Caco-2 (cell line): Measurements from ENCODE around the gene HOXB6. TPM values are rescaled to one million over a fixed set of nuclear protein-coding genes. Genes with fewer than 3 reads are reported as not detected.

Experiments
- BruUV-seq: library from RNA; stranded (reverse); fragments of 400-500 nt; replicated peaks from 2 replicates; lab custom pipeline; 2021; lab: Mats Ljungman, UMichigan
- CTCF ChIA-PET: fragments of 300-600 bp; sonication (Branson Sonifier 250); formaldehyde crosslinking; loops from one replicate; lab custom pipeline; 2022; ENCODE audit warnings: antibody characterized with exemption; lab: Charles Lee
- POLR2A ChIA-PET: fragments of 300-600 bp; sonication (Branson Sonifier 250); formaldehyde crosslinking; loops from one replicate; lab custom pipeline; 2022; ENCODE audit warnings: antibody characterized with exemption; lab: Charles Lee
- DNase-seq, 2 experiments: peaks; one replicate each; pipeline versions ENCODE4 v3.0.0 to v3.0.0-alpha.2; 2020 to 2022
- H3K27me3 ChIP-seq: replicated peaks from 2 replicates; pipeline ENCODE4 v1.6.0; 2011; ENCODE audit warnings: low read length; ENCODE audit not compliant: control insufficient read depth, insufficient read depth
- H3K36me3 ChIP-seq: 2 replicates; pipeline ENCODE4 v1.5.1; 2011; ENCODE audit warnings: low read length; ENCODE audit not compliant: control insufficient read depth, insufficient read depth
- H3K4me1 ChIP-seq: fragments of 250-450 bp; sonication (Bioruptor Pico); 2 replicates; pipeline ENCODE4 v1.5.1; 2020; ENCODE audit warnings: mild to moderate bottlenecking
- H3K4me3 ChIP-seq: 2 replicates; pipeline ENCODE4 v1.5.1; 2011; ENCODE audit warnings: low read depth, mild to moderate bottlenecking, control low read depth, low read length
- H3K9me3 ChIP-seq: fragments of 250-450 bp; sonication (Bioruptor Pico); 2 replicates; pipeline ENCODE4 v1.5.1; 2020; ENCODE audit warnings: mild to moderate bottlenecking, moderate library complexity
- H3K27ac Mint-ChIP-seq: one replicate; pipeline ENCODE4 v1.8.0; 2022; ENCODE audit warnings: mixed read lengths; ENCODE audit not compliant: unreplicated experiment
- H3K27me3 Mint-ChIP-seq: one replicate; pipeline ENCODE4 v1.8.0; 2022; ENCODE audit warnings: mixed read lengths; ENCODE audit not compliant: insufficient read depth, unreplicated experiment
- H3K36me3 Mint-ChIP-seq: one replicate; pipeline ENCODE4 v1.8.0; 2022; ENCODE audit warnings: mild to moderate bottlenecking, mixed read lengths; ENCODE audit not compliant: insufficient read depth, unreplicated experiment
- H3K4me1 Mint-ChIP-seq: one replicate; pipeline ENCODE4 v1.8.0; 2022; ENCODE audit warnings: low read depth, mixed read lengths; ENCODE audit not compliant: unreplicated experiment
- H3K4me3 Mint-ChIP-seq: one replicate; pipeline ENCODE4 v1.8.0; 2022; ENCODE audit warnings: mild to moderate bottlenecking, moderate library complexity, mixed read lengths; ENCODE audit not compliant: unreplicated experiment
- H3K9me3 Mint-ChIP-seq: one replicate; pipeline ENCODE4 v1.8.0; 2022; ENCODE audit warnings: mixed read lengths; ENCODE audit not compliant: unreplicated experiment
- intact Hi-C: fragments of 100-400 bp; cut with micrococcal nuclease; formaldehyde crosslinking; loops from one replicate; pipeline ENCODE4 v1.10.0; 2022; ENCODE audit not compliant: unreplicated experiment
- total RNA-seq: library from RNA; stranded (reverse); gene quantifications from 2 replicates; pipeline ENCODE4 v1.2.3, GENCODE V29; 2022
- TF ChIP-seq, protein P1 (sequence below), 2 experiments: fragments of 200-600 bp in 1 of 2; IDR thresholded peaks; 1 replicate in 1 of 2; 2 replicates in 1 of 2; pipeline versions ENCODE4 v1.5.1 to v1.8.0; 2011 to 2022; ENCODE audit warnings: antibody characterized with exemption in 1 of 2, control low read depth in 1 of 2, inconsistent platforms in 1 of 2, low read depth in 1 of 2, low read length in 1 of 2, mild to moderate bottlenecking in 1 of 2, moderate library complexity in 1 of 2; ENCODE audit not compliant: insufficient read depth in 1 of 2, severe bottlenecking in 1 of 2, unreplicated experiment in 1 of 2

HOXB6 gene
- total RNA-seq, 1 experiment from 2014 or later: 1.9 TPM

DNA sequence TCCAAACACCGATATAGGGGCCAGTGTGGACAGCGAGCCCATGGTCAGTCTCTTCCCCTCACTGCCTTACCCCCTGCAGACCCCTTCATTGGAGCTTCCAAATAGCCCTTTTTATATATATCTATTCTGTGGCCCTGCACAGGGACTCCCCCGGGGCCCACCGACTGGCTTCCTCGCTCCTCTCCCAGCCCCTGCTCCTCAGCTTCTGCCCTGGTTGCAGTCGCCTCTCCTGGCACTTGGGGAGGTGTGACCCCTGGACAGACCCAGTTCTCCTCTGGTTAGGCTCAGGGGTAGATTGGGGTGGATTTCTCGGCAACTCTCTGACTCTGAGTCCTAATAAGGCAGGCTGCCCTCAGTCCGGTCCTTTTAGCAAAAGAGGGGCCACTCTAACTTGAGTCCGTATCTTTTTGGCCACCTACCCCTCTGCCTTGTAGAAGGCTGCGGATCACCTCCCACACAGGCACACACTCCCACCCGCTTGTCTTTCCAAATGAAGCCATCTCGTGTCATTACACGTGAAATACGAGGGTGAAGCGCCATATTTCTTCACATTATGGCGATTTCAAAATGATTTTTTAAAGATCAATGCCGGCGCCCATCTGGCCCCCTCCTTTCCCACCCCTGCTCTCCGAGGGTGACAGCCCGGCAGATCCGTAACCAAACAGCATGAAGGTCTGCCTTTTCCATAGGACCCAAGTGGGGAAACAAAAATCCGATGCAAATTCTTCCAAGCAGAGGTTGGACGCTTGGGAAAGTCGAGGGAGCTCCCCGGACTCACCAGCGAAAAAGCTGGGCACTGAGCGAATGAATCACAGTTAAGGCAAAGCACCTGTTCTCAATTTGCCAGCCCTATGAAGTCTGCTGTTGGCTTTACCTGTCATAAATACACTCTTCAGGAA, 23.1 kb upstream of the HOXB6 start:
- H3K4me1 Mint-ChIP-seq: peaks cover 15% of the 10 kb centered on the region
- Histone ChIP-seq H3K36me3 (no peaks in the 10 kb centered on the region), H3K4me1 (peaks cover 25% of the 10 kb centered on the region), H3K9me3 (no peaks in the 10 kb centered on the region), H3K4me3 (no peak overlapping the region), H3K27me3 (peaks cover 25% of the 10 kb centered on the region)
- BruUV-seq: no TSS peak
- intact Hi-C loops: loop anchor here (2.0 kb wide), 1 partner anchor 19 kb away; no protein-coding TSS in a partner anchor
- no peak for DNase-seq
- POLR2A ChIA-PET: interaction anchor here (0.6 kb wide), 1 partner anchor 117 kb away, joined by 10 read pairs; no protein-coding TSS in a partner anchor
- no peaks in the 10 kb centered on the region for H3K36me3 Mint-ChIP-seq
- CTCF ChIA-PET: interaction anchor here (1.2 kb wide), 1 partner anchor 251 kb away, joined by 3 read pairs; no protein-coding TSS in a partner anchor
- H3K27me3 Mint-ChIP-seq: peaks cover 39% of the 10 kb centered on the region
- H3K9me3 Mint-ChIP-seq: no peaks in the 10 kb centered on the region
- H3K27ac Mint-ChIP-seq: no peak overlapping the region
- TF ChIP-seq, protein P1, sequence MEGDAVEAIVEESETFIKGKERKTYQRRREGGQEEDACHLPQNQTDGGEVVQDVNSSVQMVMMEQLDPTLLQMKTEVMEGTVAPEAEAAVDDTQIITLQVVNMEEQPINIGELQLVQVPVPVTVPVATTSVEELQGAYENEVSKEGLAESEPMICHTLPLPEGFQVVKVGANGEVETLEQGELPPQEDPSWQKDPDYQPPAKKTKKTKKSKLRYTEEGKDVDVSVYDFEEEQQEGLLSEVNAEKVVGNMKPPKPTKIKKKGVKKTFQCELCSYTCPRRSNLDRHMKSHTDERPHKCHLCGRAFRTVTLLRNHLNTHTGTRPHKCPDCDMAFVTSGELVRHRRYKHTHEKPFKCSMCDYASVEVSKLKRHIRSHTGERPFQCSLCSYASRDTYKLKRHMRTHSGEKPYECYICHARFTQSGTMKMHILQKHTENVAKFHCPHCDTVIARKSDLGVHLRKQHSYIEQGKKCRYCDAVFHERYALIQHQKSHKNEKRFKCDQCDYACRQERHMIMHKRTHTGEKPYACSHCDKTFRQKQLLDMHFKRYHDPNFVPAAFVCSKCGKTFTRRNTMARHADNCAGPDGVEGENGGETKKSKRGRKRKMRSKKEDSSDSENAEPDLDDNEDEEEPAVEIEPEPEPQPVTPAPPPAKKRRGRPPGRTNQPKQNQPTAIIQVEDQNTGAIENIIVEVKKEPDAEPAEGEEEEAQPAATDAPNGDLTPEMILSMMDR (IDR thresholded peaks at IDR 0.05; ENCODE audit: insufficient read depth in 1 of 2, low read depth in 1 of 2, low read length in 1 of 2, severe bottlenecking in 1 of 2, unreplicated experiment in 1 of 2): no peak
- H3K4me3 Mint-ChIP-seq: peak overlapping the region; percentile 11

DNA sequence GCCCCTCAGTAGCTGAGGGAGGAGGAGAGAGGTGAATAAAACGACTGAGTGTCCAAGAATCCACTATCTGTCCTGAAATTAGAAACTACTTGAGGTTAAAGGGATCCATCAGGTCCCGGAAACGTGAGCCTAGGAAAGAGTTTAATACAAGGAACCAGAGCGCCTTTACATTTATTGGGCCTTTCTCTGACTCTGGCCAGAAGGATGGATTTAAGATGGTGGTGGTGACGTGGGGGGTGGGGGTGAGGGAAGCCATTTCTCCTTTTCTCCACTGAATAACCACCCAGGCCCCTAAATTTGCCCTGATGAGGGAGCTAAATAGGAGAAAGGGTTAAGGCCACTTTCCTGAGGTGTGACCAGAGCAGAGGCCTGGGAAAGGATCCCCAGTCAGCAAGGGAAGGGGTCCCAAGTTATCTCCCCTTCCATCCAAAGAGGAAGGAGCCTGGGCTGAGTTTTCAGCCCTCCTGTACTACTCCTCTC, 22.4 kb upstream of the HOXB6 start:
- H3K9me3 Mint-ChIP-seq: no peaks in the 10 kb centered on the region

More for the DNA sequence above, 22.4 kb upstream of the HOXB6 start:
- H3K4me3 Mint-ChIP-seq: peak overlapping the region; percentile 85
- ChIA-PET CTCF (interaction anchor here (0.6 to 2.3 kb wide), 5 partner anchors 17 to 319 kb away, joined by 3 to 10 read pairs (median 4); no protein-coding TSS in a partner anchor), POLR2A (interaction anchor here (0.6 kb wide), 1 partner anchor 117 kb away, joined by 10 read pairs; no protein-coding TSS in a partner anchor)
- TSS peak; percentile 59 for BruUV-seq
- peaks cover 15% of the 10 kb centered on the region for H3K4me1 Mint-ChIP-seq
- Histone ChIP-seq H3K36me3 (no peaks in the 10 kb centered on the region), H3K27me3 (peaks cover 28% of the 10 kb centered on the region), H3K4me3 (no peak overlapping the region; the same call in 1 of the 2 replicates), H3K4me1 (peaks cover 25% of the 10 kb centered on the region), H3K9me3 (no peaks in the 10 kb centered on the region)
- TF ChIP-seq, protein P1 (IDR thresholded peaks at IDR 0.05; ENCODE audit: insufficient read depth in 1 of 2, low read depth in 1 of 2, low read length in 1 of 2, severe bottlenecking in 1 of 2, unreplicated experiment in 1 of 2): no peak
- peaks cover 46% of the 10 kb centered on the region for H3K27me3 Mint-ChIP-seq
- H3K27ac Mint-ChIP-seq: no peak overlapping the region
- intact Hi-C loops: loop anchor here (2.0 kb wide), 1 partner anchor 20 kb away; no protein-coding TSS in a partner anchor
- DNase-seq: no peak
- H3K36me3 Mint-ChIP-seq: no peaks in the 10 kb centered on the region
